Left ventricle myocardium inferior (tissue), 1 donor: ENCODE data around the gene ZMYND10. TPM values are rescaled to one million over a fixed set of nuclear protein-coding genes. Genes with fewer than 3 reads are reported as not detected.

Source experiments
- DNase-seq: peaks from one replicate; pipeline ENCODE4 v3.0.0-alpha.2; 2020
- H3K27ac ChIP-seq: fragments of 200-600 bp; replicated peaks from 2 replicates; pipeline ENCODE4 v1.8.0; 2021
- H3K27me3 ChIP-seq: fragments of 200-600 bp; 2 replicates; pipeline ENCODE4 v1.8.0; 2021; ENCODE audit warnings: low read depth
- H3K36me3 ChIP-seq: fragments of 200-600 bp; 2 replicates; pipeline ENCODE4 v1.8.0; 2021
- H3K4me1 ChIP-seq: fragments of 200-600 bp; 2 replicates; pipeline ENCODE4 v1.8.0; 2021
- H3K4me3 ChIP-seq: fragments of 200-600 bp; 2 replicates; pipeline ENCODE4 v1.8.0; 2021; ENCODE audit warnings: mild to moderate bottlenecking, moderate library complexity
- H3K9me3 ChIP-seq: fragments of 200-600 bp; replicated peaks from 2 replicates; pipeline ENCODE4 v1.8.0; 2021
- CTCF ChIP-seq: fragments of 200-600 bp; IDR thresholded peaks from 2 replicates; pipeline ENCODE4 v1.8.0; 2021; ENCODE audit warnings: antibody characterized with exemption, mild to moderate bottlenecking, borderline replicate concordance
- intact Hi-C: fragments of 100-400 bp; cut with micrococcal nuclease; formaldehyde crosslinking; loops from one replicate; pipeline ENCODE4 v1.11.0; 2022
- total RNA-seq: library from RNA; stranded (reverse); fragmentation: NEBNext Ultra II Directional; extraction: Animal tissue kit (Norgen Biotek cat#: 25700); gene quantifications from one replicate; pipeline ENCODE4 v1.2.1, GENCODE V29; 2021
- donor health status: DM: no; HTN: yes; CAD: no; lungs with severe emphysema.

ZMYND10 gene
- total RNA-seq, 1 donor from 2014 or later = not detected

GRCh38 chr3:50297896-50298725 is 47.4 kb downstream of the ZMYND10 start:
- H3K9me3 ChIP-seq = no peaks in the 10 kb centered on the region
- peaks cover 56% of the 10 kb centered on the region for H3K4me1 ChIP-seq
- no peaks in the 10 kb centered on the region for H3K27me3 ChIP-seq
- TF ChIP-seq CTCF = peak; percentile 21
- peaks cover 10% of the 10 kb centered on the region for H3K36me3 ChIP-seq
- DNase-seq = peak; percentile 16
- peak overlapping the region; percentile 97 for H3K27ac ChIP-seq
- H3K4me3 ChIP-seq = peak overlapping the region; percentile 77
- intact Hi-C loops = no loop called here

GRCh38 chr3:50297384-50297775 is 48.2 kb downstream of the ZMYND10 start:
- intact Hi-C loops = no loop called here
- H3K4me1 ChIP-seq = peaks cover 55% of the 10 kb centered on the region
- H3K27ac ChIP-seq = peak overlapping the region; percentile 97
- no peaks in the 10 kb centered on the region for H3K27me3 ChIP-seq
- no peaks in the 10 kb centered on the region for H3K9me3 ChIP-seq
- TF ChIP-seq CTCF = no peak
- peaks cover 10% of the 10 kb centered on the region for H3K36me3 ChIP-seq
- no peak overlapping the region for H3K4me3 ChIP-seq
- peak; percentile 19 for DNase-seq

- H3K27ac ChIP-seq = no peak overlapping the region
- no peaks in the 10 kb centered on the region for H3K9me3 ChIP-seq
- H3K27me3 ChIP-seq = no peaks in the 10 kb centered on the region
- DNase-seq = peak; percentile 13
- H3K36me3 ChIP-seq = peaks cover 10% of the 10 kb centered on the region
- TF ChIP-seq CTCF = no peak
- intact Hi-C loops = no loop called here
- peaks cover 53% of the 10 kb centered on the region for H3K4me1 ChIP-seq
- H3K4me3 ChIP-seq = no peak overlapping the region
These were observed 48.7 kb downstream of the ZMYND10 start for GRCh38 chr3:50296721-50297383.

- no peak for TF ChIP-seq CTCF
- no peaks in the 10 kb centered on the region for H3K9me3 ChIP-seq
- no peak overlapping the region for H3K27ac ChIP-seq
- no peak overlapping the region for H3K4me3 ChIP-seq
- no peaks in the 10 kb centered on the region for H3K27me3 ChIP-seq
- intact Hi-C loops = no loop called here
- peaks cover 53% of the 10 kb centered on the region for H3K4me1 ChIP-seq
- DNase-seq = no peak
- peaks cover 6% of the 10 kb centered on the region for H3K36me3 ChIP-seq
These were observed 49.7 kb downstream of the ZMYND10 start for GRCh38 chr3:50295553-50296431.
